T-helper 1 cell treated with Interleukin-12 subunit alpha and Interleukin-12 subunit beta and Interleukin-4 antibody, amounts not matched to agents 30 μg/mL and 1 μg/mL, for 36 hours (primary cell): Measurements from ENCODE around the gene CSK.

Source experiments
- H3K27ac Mint-ChIP-seq: one replicate; pipeline ENCODE4 v1.8.0; 2021; ENCODE audit warnings: mild to moderate bottlenecking, mixed read lengths
- H3K27me3 Mint-ChIP-seq: one replicate; pipeline ENCODE4 v1.8.0; 2021; ENCODE audit warnings: low read depth, mixed read lengths
- H3K36me3 Mint-ChIP-seq: one replicate; pipeline ENCODE4 v1.8.0; 2021; ENCODE audit warnings: low read depth, mixed read lengths
- H3K4me1 Mint-ChIP-seq: one replicate; pipeline ENCODE4 v1.8.0; 2021; ENCODE audit warnings: low read depth, mixed read lengths
- H3K4me3 Mint-ChIP-seq: one replicate; pipeline ENCODE4 v1.8.0; 2021; ENCODE audit warnings: mild to moderate bottlenecking, moderate library complexity, mixed read lengths
- H3K9me3 Mint-ChIP-seq: one replicate; pipeline ENCODE4 v1.8.0; 2021; ENCODE audit warnings: mixed read lengths

Gene CSK

DNA sequence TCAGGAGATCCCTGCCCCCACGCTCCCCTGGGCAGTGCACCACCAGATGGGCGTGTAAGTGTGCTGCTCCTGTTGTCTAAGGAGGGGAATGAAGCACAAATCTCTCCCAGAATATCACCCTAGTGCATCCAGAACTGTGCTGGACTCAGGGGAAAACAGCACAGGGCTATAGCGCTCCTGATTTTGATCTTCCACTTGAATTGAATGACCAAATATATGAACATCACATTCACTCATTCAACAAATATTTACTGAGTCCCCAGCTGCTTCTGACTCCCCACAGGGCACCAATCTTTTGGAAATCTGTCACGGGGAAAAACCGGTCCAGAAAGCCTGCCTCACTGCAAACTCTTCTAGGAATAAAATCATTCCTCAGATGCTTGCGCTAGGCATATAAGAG lies 47.0 kb downstream of the CSK start:
- H3K27ac Mint-ChIP-seq, result no peak overlapping the region
- H3K9me3 Mint-ChIP-seq, result no peaks in the 10 kb centered on the region
- peaks cover 27% of the 10 kb centered on the region for H3K27me3 Mint-ChIP-seq
- no peak overlapping the region for H3K4me3 Mint-ChIP-seq
- no peaks in the 10 kb centered on the region for H3K4me1 Mint-ChIP-seq
- H3K36me3 Mint-ChIP-seq, result no peaks in the 10 kb centered on the region

DNA sequence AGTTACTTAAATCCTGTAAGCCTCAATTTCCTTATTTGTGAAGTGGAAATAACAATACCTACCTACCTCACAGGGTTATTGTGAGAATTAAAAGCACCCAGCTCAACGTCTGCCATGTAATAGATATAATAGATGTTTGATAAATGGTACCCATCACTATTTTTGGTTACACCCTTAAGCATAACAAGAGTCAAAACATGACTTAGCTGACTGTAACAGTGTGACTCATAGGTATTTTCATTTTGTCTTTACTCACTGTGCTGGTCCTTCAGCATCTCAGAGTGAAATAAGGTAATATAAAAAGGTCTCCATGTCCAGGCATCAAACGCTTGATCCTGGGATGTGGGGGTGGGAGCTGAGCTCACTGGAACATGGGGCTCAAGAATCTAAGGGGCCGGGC lies 47.6 kb downstream of the CSK start:
- Mint-ChIP-seq H3K27me3 (peaks cover 27% of the 10 kb centered on the region), H3K36me3 (no peaks in the 10 kb centered on the region), H3K4me1 (no peaks in the 10 kb centered on the region), H3K4me3 (no peak overlapping the region), H3K9me3 (no peaks in the 10 kb centered on the region), H3K27ac (no peak overlapping the region)

DNA sequence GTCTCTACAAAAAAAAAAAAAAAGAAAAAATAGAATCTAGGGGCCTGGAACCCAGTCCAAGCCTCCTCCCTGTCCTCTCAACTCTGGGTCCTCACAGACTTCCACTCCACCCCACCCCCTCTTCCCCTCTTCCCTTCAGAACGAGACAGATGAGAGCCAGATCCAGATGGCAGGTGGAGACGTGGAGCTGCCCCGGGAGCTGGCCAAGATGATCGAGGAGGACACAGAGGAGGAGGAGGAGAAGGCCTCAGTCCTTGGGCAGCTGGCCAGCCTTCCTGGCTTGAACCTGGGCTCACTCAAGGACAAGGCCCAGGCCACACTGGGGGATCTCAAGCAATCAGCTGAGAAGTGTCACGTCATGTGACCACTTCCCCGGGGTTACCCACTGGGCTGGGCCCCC lies 48.1 kb downstream of the CSK start:
- Mint-ChIP-seq H3K4me1 (peaks cover under 1% of the 10 kb centered on the region), H3K27me3 (peaks cover 23% of the 10 kb centered on the region), H3K36me3 (peaks cover under 1% of the 10 kb centered on the region), H3K27ac (no peak overlapping the region), H3K4me3 (no peak overlapping the region), H3K9me3 (no peaks in the 10 kb centered on the region)

DNA sequence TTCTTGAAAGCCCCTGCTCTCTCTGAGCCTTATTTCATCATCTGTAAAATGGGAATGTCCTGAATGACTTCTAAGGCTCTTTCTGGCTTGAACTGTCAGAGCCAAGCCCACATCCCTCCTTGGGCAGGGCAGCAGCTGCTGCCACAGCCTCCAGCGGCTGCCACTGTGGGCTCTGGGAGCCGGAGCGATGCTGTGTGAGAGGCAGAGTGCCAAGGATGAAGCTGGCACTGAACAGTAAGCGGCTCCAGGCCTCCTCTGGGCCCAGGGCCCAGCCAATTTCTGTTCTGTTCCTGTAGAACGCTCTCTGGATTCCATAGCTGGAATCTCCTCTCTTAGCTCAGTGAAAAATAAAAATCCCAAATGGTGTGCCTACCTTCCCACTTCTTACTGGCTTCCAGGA lies 49.0 kb downstream of the CSK start:
- H3K27ac Mint-ChIP-seq, result no peak overlapping the region
- H3K4me3 Mint-ChIP-seq, result no peak overlapping the region
- H3K4me1 Mint-ChIP-seq, result peaks cover 3% of the 10 kb centered on the region
- no peaks in the 10 kb centered on the region for H3K9me3 Mint-ChIP-seq
- peaks cover 3% of the 10 kb centered on the region for H3K36me3 Mint-ChIP-seq
- peaks cover 17% of the 10 kb centered on the region for H3K27me3 Mint-ChIP-seq

DNA sequence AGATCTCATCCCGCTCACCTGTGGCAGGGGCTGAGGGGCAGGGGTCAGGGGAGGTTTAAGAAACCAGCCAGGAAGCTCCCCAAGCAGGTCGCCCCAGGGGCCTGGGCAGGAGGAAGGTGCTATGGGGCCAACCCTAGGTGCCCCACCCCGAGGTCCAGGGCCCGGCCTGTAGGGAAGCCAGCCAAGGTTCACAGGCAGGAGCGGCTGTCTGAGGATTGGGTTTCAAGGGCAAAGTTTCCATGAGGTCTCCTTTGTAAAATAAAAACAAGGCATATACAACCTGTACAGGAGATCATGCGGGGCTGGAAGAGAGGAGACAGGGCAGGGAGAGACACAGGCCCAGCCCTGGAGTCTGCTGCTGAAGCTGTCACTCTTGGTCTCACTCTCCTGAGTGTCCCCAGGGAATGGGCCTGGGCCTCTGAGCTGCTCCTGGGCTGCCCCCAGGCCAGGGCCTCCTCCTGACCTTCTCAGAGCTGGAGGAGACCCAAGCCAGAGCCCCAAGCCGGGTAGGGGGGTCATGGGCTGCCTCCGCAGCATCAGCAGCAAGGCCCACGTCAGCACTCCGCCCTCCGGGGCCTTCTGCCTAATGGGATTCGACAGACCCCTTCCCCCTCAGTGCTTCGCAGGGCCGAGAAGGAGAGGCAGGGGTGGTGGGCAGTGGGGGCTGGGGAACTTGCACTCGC lies 50.1 kb downstream of the CSK start:
- H3K4me1 Mint-ChIP-seq, result peaks cover 3% of the 10 kb centered on the region
- H3K27ac Mint-ChIP-seq, result no peak overlapping the region
- peaks cover 3% of the 10 kb centered on the region for H3K36me3 Mint-ChIP-seq
- no peak overlapping the region for H3K4me3 Mint-ChIP-seq
- H3K9me3 Mint-ChIP-seq, result no peaks in the 10 kb centered on the region
- H3K27me3 Mint-ChIP-seq, result peaks cover 12% of the 10 kb centered on the region

DNA sequence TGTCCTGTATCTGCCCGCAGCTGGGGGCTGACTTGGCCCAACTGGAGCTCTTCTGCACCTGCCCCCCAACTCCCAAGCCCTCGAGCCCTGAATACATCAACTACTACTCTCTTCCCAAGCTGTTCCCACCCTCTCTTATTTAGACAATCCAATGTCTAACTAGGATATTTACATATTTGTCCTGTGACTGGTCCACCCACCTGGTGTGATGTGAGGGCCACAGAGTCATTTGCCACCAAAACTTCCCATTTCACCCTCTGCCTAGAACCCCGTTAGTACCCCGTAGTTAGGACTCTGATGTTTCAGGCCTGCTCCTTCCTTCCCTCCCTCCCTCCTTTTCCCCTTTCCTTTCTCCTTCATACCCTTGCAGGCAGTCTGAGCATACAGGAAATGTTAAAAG lies 50.9 kb downstream of the CSK start:
- no peak overlapping the region for H3K4me3 Mint-ChIP-seq
- peaks cover 3% of the 10 kb centered on the region for H3K4me1 Mint-ChIP-seq
- H3K27ac Mint-ChIP-seq, result no peak overlapping the region
- H3K9me3 Mint-ChIP-seq, result no peaks in the 10 kb centered on the region
- H3K27me3 Mint-ChIP-seq, result peaks cover 4% of the 10 kb centered on the region
- peaks cover 3% of the 10 kb centered on the region for H3K36me3 Mint-ChIP-seq

DNA sequence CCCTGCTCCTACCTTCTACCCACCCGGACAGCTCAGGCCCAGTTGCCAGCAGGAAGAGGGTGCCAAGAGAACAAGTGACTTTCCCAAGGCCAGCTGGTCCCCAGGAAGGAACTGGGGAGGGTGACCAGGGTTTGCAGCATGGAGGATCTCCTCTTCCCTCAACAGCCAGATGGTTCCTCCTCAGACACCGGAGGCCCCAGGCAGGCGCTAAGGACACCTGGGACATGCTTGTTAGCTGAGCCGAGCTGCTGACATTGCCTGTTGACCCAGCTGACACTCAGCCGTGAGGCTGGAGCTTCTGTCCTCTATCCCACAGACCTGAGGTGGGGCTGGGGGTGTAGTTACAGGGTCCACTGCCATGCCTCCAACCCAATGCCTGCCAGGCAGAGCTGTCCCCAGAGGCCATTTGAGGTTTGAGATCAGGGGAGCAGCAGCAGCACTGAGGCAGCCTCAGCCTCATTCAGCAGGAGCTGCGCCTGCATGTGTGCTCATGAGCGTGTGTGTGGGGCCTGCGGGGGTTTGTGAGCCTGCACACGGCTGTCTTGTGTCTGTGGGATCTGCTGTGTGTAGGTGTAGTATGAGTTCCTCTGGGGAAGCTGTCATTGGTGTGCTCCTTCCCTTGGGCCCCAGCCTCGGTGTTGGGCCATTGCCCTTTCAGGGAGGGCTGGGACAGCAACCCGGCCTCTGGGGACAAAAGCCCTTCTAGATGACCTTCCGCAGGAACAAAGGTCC lies 51.7 kb downstream of the CSK start:
- H3K27me3 Mint-ChIP-seq, result no peaks in the 10 kb centered on the region
- H3K9me3 Mint-ChIP-seq, result no peaks in the 10 kb centered on the region
- peaks cover 3% of the 10 kb centered on the region for H3K36me3 Mint-ChIP-seq
- H3K4me1 Mint-ChIP-seq, result peaks cover 3% of the 10 kb centered on the region
- no peak overlapping the region for H3K27ac Mint-ChIP-seq
- no peak overlapping the region for H3K4me3 Mint-ChIP-seq

DNA sequence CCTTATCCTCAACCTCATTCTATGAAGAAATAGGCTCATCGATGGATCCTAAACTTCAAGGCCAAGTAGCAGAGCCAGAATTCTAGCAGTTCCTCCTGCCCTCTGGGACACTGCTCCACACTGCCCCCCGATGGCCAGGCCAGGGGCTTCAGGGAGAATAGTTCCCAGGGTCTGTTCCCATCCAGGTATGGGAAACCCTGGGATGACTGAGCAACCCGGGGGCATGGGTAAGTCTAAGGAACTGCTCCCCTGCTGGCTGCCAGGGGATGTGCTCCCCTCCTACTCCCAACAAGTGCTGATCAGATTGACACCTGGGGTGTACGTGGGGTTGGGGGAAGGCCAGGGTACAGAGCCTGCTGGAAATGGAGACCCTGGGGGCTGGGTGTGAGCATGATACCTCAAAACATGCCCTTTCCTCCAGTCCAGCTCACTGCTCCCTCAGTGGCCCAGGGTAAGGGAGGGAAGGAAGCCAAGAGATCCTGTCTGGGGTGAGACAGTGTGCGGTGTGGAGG lies 53.5 kb downstream of the CSK start:
- H3K4me1 Mint-ChIP-seq, result peaks cover 3% of the 10 kb centered on the region
- H3K9me3 Mint-ChIP-seq, result no peaks in the 10 kb centered on the region
- H3K4me3 Mint-ChIP-seq, result no peak overlapping the region
- peaks cover 6% of the 10 kb centered on the region for H3K36me3 Mint-ChIP-seq
- H3K27me3 Mint-ChIP-seq, result no peaks in the 10 kb centered on the region
- no peak overlapping the region for H3K27ac Mint-ChIP-seq

DNA sequence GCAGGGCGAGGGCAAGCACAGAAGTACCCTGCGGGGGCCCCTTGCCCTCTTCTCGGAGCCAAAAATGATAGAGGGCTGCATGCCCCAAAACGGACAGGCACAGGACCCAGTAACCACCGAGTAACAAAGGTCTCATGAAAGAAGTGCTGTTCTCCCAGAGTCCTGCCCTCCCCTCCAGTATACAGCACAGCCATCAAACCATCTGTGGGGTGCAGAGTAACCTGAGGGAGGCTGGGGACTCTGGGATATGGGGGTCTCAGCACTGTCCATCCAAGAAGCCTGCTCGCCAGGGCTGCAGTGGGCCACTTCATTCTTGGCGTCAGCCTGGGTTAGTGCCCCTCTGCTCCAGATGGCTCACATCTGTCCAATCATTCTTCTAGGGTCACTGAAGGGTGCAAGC lies 55.0 kb downstream of the CSK start:
- H3K27ac Mint-ChIP-seq, result no peak overlapping the region
- no peaks in the 10 kb centered on the region for H3K27me3 Mint-ChIP-seq
- H3K4me3 Mint-ChIP-seq, result no peak overlapping the region
- no peaks in the 10 kb centered on the region for H3K9me3 Mint-ChIP-seq
- H3K36me3 Mint-ChIP-seq, result peaks cover 10% of the 10 kb centered on the region
- H3K4me1 Mint-ChIP-seq, result peaks cover 12% of the 10 kb centered on the region

DNA sequence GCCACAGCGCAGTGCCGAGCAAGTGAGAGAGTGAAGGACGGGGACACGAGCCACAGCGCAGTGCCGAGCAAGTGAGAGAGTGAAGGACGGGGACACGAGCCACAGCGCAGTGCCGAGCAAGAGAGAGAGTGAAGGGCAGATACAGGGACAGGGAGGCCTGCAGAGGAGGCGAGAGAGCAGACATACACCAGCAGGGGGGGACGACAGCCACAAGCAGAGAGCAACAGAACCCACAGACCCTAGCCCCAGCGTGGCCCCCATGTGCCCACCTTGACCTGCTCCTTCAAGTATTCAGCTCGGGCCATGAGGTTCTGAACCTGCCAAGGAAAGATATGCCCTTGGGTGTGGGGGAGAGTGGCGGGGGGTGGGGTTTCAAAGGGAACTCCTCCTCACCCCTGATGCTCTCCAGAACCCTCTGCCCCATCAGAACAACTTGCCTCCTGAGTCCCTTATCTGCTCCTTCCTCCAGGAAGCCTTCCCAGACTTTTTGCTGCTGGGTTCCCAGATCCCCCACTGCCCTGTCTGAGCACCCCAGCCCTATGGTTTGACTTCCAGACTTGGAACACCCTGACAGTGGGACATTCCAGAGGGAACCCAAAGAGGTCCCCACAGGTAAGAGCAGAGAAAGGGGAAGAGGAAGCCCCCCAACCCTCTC lies 55.7 kb downstream of the CSK start:
- Mint-ChIP-seq H3K4me3 (no peak overlapping the region), H3K36me3 (peaks cover 13% of the 10 kb centered on the region), H3K27ac (no peak overlapping the region), H3K9me3 (no peaks in the 10 kb centered on the region), H3K4me1 (peaks cover 19% of the 10 kb centered on the region), H3K27me3 (no peaks in the 10 kb centered on the region)

DNA sequence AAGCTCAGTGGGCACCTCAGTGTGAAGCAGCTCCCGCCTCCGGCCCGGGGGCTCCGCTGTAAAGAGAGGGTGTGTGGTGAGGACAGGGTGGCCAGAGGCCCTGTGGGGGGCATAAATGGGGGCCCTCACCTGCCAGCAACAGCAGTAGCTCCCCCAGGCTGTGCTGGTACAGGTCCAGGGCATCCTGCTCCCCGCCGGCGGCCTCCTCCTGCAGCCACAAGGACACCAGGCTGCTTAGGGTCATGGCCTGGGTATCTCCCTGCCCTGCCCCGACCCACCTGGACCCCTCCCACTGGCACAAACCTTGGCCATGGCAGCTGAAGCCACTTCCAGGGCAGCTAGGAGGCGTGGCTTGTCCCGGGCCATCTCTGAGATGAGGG lies 56.2 kb downstream of the CSK start:
- Mint-ChIP-seq H3K4me3 (no peak overlapping the region), H3K36me3 (peaks cover 14% of the 10 kb centered on the region), H3K27ac (no peak overlapping the region), H3K9me3 (no peaks in the 10 kb centered on the region), H3K27me3 (no peaks in the 10 kb centered on the region), H3K4me1 (peaks cover 20% of the 10 kb centered on the region)

DNA sequence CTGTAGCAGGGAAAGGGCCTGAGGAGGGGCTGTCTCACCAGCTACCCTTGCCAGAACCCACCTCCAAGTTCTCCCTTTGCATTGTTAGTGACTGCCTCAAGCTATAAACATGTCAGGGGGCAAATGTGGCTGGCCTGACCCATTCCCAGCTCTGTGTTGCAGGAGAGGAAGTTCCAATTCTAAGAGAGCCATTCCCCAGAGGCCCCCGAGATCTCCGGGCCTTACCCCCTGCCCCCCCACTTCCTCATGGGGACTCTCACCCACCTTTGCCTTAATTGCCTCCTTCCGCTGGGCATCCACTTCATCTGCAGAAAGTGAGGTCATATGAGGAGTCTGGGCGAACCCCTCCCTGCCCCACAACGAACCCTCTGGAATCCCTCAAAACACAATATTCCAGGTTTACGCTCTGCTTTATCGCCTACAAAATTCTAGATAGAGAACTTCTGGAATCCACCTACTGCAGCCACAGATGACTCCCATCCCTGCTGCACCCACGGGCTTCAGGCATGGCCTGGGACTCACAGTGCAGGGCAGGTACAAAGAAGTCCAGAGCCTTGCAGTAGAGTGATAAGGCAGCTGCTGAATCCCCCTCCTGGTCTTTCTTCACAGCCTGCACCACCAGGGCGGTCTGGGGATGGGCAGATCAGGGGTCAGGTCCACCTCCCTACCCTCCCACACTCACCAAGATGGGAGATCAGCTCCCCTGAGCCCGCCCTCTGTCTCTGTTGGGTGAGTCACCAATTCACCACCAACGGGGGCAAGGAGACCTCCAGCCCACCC lies 57.1 kb downstream of the CSK start:
- H3K9me3 Mint-ChIP-seq, result no peaks in the 10 kb centered on the region
- peaks cover 22% of the 10 kb centered on the region for H3K4me1 Mint-ChIP-seq
- no peak overlapping the region for H3K4me3 Mint-ChIP-seq
- H3K27me3 Mint-ChIP-seq, result no peaks in the 10 kb centered on the region
- H3K27ac Mint-ChIP-seq, result no peak overlapping the region
- peaks cover 14% of the 10 kb centered on the region for H3K36me3 Mint-ChIP-seq

DNA sequence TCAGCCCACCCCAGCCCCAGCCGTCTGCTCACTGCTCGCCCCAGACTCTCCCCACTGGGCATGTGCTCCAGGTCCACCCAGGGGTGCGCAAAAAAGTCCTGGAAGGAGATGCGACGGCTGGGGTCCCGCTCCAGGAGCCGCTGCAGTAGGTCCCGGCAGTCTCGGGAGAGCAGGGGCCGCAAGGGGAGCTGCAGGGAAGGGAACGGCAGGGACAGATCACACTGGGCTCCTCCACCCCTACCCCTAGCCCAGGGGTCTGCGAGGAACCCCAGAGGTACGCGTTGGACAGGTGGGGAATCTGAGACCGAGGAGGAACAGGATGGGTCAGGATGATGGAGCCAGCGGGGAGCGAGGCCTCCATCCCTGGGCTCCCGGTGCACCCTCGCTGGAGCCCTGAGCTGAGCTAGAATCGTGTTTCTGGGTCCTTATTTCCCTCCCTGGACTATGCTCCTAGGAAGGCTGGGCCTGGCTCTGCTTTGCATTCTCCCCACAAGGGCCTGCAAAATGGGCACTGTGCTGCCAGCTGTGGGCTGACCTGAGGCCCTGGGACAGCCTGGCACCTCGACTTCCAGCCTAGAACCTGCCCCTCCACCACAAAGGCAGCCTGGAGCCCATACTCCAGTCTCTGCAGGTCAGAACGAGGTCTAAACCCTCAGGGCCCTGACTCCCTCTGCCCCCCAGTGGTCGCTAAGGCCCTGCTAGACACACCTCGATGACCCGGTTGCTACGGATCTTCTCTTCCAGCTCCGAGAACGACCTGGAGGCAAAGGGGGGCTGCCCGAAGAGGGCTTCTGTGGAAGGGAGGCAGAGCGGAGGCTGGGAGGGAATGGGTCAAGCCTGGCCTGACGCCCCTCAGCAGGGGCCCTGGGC lies 57.9 kb downstream of the CSK start:
- Mint-ChIP-seq H3K9me3 (no peaks in the 10 kb centered on the region), H3K4me1 (peaks cover 28% of the 10 kb centered on the region), H3K4me3 (no peak overlapping the region), H3K27ac (no peak overlapping the region), H3K27me3 (no peaks in the 10 kb centered on the region), H3K36me3 (peaks cover 17% of the 10 kb centered on the region)
